ENCODE results near the gene HSPA12B. TPM values are rescaled to one million over a fixed set of nuclear protein-coding genes. Genes with fewer than 3 reads are reported as not detected.
A peak's percentile ranks its signal among the peaks of the same experiment; 100 is the strongest.

HSPA12B gene
- total and polyA plus RNA-seq, 2 of the 13 experiments (the other 11 are each of a cell fraction or from before 2014, with no cell fraction given): 0.01 TPM; not detected in 1

GRCh38 chr20:3795511-3796468 is 63.3 kb downstream of the HSPA12B start, which contains the start of gene CDC25B (continued):
- TF ChIP-seq PATZ1 (CRISPR knock-in tag; IDR thresholded peaks at IDR 0.05): peak; percentile 84
- no peak for TF ChIP-seq ZNF674 (CRISPR knock-in tag; IDR thresholded peaks at IDR 0.05; ENCODE audit: low read depth)
- TF ChIP-seq PBX3 (CRISPR knock-in tag; IDR thresholded peaks at IDR 0.05; ENCODE audit: borderline replicate concordance): no peak
- no peak; the same call in 1 of the 2 replicates for TF ChIP-seq ZBTB20 (CRISPR knock-in tag; IDR thresholded peaks at IDR 0.05; ENCODE audit: borderline replicate concordance, low read depth)
- TF ChIP-seq SNAPC4 (CRISPR knock-in tag; IDR thresholded peaks at IDR 0.05): 0 out of 2 replicates have a peak, but pooled peaks have one; percentile 14
- TF ChIP-seq ZBTB7B (CRISPR knock-in tag; IDR thresholded peaks at IDR 0.05): 0 out of 2 replicates have a peak, but pooled peaks have one; percentile 74
- TF ChIP-seq ZZZ3 (CRISPR knock-in tag; IDR thresholded peaks at IDR 0.05; ENCODE audit: borderline replicate concordance): peak; percentile 58; the same call in 1 of the 2 replicates
- TF ChIP-seq PAXIP1 (CRISPR knock-in tag; conservative IDR thresholded peaks at IDR 0.05): peak; percentile 48; the same call in 1 of the 2 replicates
- TF ChIP-seq ZSCAN31 (CRISPR knock-in tag; IDR thresholded peaks at IDR 0.05; ENCODE audit: low read depth): peak; percentile 66; the same call in 1 of the 2 replicates
- TF ChIP-seq E2F2 (CRISPR knock-in tag; IDR thresholded peaks at IDR 0.05; ENCODE audit: borderline replicate concordance): no peak
- no peak for TF ChIP-seq SNRNP70 (IDR thresholded peaks at IDR 0.05; ENCODE audit: low read depth, low read length)
- TF ChIP-seq KLF16 (CRISPR knock-in tag; IDR thresholded peaks at IDR 0.05): peak in 1 of 2 experiments; percentile 54; a peak in 1 of 4 replicates

Data from HepG2 (cell line).